ENCODE results near the gene SLC1A2.

The SLC1A2 gene

GRCh38 chr11:35458846-35459245 lies 39.5 kb upstream of the SLC1A2 start:
- H3K4me3 ChIP-seq (replicated peaks; ENCODE audit: insufficient read depth, low read length): no peak overlapping the region
- DNase-seq (ENCODE audit: low read depth in 1 of 2, low spot score in 1 of 2): no peak
- peaks cover 7% of the 10 kb centered on the region for H3K27me3 ChIP-seq (ENCODE audit: insufficient read depth, poor library complexity, severe bottlenecking)
- no peak overlapping the region for H3K27ac ChIP-seq (replicated peaks)
- no peak for TF ChIP-seq CTCF (IDR thresholded peaks at IDR 0.05; ENCODE audit: insufficient read depth, low read length)
- TF ChIP-seq REST (IDR thresholded peaks at IDR 0.05; ENCODE audit: insufficient replicate concordance, low read depth): no peak
- no peak for TF ChIP-seq GABPA (IDR thresholded peaks at IDR 0.05; ENCODE audit: low read depth)
- TF ChIP-seq POLR2AphosphoS5 (IDR thresholded peaks at IDR 0.05; ENCODE audit: low read depth): no peak
- no peak for TF ChIP-seq SPI1 (IDR thresholded peaks at IDR 0.05; ENCODE audit: borderline replicate concordance, low read depth)

- TF ChIP-seq REST (IDR thresholded peaks at IDR 0.05; ENCODE audit: insufficient replicate concordance, low read depth) (no peak), CTCF (IDR thresholded peaks at IDR 0.05; ENCODE audit: insufficient read depth, low read length) (no peak), SPI1 (IDR thresholded peaks at IDR 0.05; ENCODE audit: borderline replicate concordance, low read depth) (no peak), GABPA (IDR thresholded peaks at IDR 0.05; ENCODE audit: low read depth) (no peak), POLR2AphosphoS5 (IDR thresholded peaks at IDR 0.05; ENCODE audit: low read depth) (no peak)
- H3K4me3 ChIP-seq (replicated peaks; ENCODE audit: insufficient read depth, low read length): no peak overlapping the region
- no peak overlapping the region for H3K27ac ChIP-seq (replicated peaks)
- DNase-seq (ENCODE audit: low read depth in 1 of 2, low spot score in 1 of 2): no peak
- peaks cover 13% of the 10 kb centered on the region for H3K27me3 ChIP-seq (ENCODE audit: insufficient read depth, poor library complexity, severe bottlenecking)
Measured at GRCh38 chr11:35454362-35454761, 35.0 kb upstream of the SLC1A2 start.

- no peak for DNase-seq (ENCODE audit: low read depth in 1 of 2, low spot score in 1 of 2)
- Histone ChIP-seq H3K27me3 (ENCODE audit: insufficient read depth, poor library complexity, severe bottlenecking) (peaks cover 10% of the 10 kb centered on the region), H3K27ac (replicated peaks) (no peak overlapping the region), H3K4me3 (replicated peaks; ENCODE audit: insufficient read depth, low read length) (no peak overlapping the region)
- TF ChIP-seq GABPA (IDR thresholded peaks at IDR 0.05; ENCODE audit: low read depth): no peak
- TF ChIP-seq POLR2AphosphoS5 (IDR thresholded peaks at IDR 0.05; ENCODE audit: low read depth): no peak
- no peak for TF ChIP-seq CTCF (IDR thresholded peaks at IDR 0.05; ENCODE audit: insufficient read depth, low read length)
- no peak for TF ChIP-seq REST (IDR thresholded peaks at IDR 0.05; ENCODE audit: insufficient replicate concordance, low read depth)
- no peak for TF ChIP-seq SPI1 (IDR thresholded peaks at IDR 0.05; ENCODE audit: borderline replicate concordance, low read depth)
Measured at GRCh38 chr11:35436581-35437250, 17.4 kb upstream of the SLC1A2 start.
